Upper lobe of left lung (tissue), 4 donors: ENCODE results near the gene TARS3.

Experiments
- POLR2AphosphoS5 ChIP-seq, 2 donors: sonication (generic); formaldehyde crosslinking; IDR thresholded peaks; one replicate each; pipeline ENCODE4 v1.5.1; 2017; ENCODE audit warnings: antibody characterized with exemption in 2 of 2
- TF ChIP-seq, protein P1 (sequence below), 6 experiments: fragments of 450-650 bp in 4 of 6; fragments of 200-600 bp in 2 of 6; sonication (generic) in 2 of 6; IDR thresholded peaks; one replicate each; pipeline ENCODE4 v1.5.1; 2016 to 2019; ENCODE audit warnings: antibody characterized with exemption in 6 of 6

GRCh38 chr15:101648356-101648755 lies 75.9 kb downstream of the TARS3 start:
- TF ChIP-seq POLR2AphosphoS5 (IDR thresholded peaks at IDR 0.05), result no peak
- TF ChIP-seq, protein P1, sequence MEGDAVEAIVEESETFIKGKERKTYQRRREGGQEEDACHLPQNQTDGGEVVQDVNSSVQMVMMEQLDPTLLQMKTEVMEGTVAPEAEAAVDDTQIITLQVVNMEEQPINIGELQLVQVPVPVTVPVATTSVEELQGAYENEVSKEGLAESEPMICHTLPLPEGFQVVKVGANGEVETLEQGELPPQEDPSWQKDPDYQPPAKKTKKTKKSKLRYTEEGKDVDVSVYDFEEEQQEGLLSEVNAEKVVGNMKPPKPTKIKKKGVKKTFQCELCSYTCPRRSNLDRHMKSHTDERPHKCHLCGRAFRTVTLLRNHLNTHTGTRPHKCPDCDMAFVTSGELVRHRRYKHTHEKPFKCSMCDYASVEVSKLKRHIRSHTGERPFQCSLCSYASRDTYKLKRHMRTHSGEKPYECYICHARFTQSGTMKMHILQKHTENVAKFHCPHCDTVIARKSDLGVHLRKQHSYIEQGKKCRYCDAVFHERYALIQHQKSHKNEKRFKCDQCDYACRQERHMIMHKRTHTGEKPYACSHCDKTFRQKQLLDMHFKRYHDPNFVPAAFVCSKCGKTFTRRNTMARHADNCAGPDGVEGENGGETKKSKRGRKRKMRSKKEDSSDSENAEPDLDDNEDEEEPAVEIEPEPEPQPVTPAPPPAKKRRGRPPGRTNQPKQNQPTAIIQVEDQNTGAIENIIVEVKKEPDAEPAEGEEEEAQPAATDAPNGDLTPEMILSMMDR (IDR thresholded peaks at IDR 0.05), result no peak
